T-helper 1 cell (primary cell): ENCODE measurements around the gene BRSK2.

Experiments used
- DNase-seq, 5 donors: peaks; one replicate each; pipeline ENCODE4 v3.0.0-alpha.2; 2012 to 2020

Gene BRSK2

DNA sequence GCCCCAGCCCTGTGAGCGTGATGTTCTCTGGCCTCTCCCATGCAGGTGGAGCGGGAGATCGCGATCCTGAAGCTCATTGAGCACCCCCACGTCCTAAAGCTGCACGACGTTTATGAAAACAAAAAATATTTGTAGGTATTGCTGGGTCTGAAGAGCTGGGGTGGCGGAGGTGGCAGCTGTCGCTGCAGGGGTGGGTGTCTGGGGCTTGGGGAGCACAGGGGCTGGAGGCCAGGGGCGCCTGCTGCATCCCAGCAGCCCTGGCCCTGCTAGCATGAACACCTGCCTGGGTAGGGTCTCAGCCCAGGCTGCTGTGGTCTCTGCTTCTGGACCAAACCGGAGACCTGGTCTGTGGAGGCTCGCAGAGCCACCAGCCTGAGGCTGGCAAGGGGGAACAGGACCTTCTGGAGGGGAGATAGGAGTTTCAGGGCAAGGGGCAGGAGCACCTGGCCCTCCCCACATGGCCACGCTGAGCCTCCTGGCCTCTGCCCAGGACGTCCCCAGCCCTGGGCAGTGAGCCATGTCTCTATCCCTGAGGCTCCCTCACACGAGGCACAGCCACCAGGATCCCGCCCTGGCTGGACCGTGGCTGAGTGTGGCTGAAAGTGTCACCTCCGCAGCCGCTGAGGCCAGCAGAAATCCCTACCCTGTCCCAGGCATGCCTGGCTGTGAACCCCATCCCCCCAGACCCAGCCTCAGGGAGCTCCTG, 48.7 kb downstream of the BRSK2 start:
- DNase-seq = no peak

DNA sequence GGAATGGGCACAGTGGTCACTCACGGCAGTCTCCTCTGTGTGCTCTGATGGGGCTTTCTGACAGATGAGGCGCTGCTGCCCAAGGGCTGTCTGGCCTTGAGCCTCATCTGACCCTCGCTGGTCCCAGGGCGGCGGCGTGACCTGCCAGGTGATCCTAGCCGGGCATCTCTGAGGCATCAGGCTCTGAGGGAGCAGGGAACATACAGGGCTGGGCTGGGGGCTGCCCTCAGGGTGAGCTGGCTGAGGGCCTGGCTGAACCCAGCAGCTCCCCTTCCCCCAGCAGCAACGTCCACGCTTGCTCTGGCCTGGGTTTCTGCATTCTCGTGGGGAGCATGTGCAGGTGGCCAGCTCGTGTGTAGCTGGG, 49.2 kb downstream of the BRSK2 start:
- DNase-seq = no peak

- DNase-seq = no peak
Measured at GRCh38 chr11:1439341-1439740, 49.6 kb downstream of the BRSK2 start.

DNA sequence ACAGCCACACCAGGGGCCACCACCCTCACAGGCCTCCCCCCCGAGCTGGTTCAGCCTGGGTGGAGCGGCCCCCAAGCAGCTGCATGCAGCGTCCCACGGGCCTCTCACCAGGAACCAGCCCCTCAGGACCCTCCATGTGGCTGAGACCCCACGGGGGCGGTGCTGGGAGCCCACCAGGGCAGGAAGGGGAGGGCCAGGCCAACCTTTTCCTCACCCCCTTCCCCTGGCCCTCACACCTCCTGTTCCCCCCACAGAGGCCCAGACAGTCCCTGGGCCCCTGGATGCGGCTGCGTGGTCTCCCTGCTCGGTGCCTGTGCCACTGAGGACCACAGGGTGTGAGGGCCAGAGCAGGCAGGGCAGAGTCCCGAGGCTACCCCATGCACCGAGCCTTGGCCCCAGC, 50.3 kb downstream of the BRSK2 start:
- DNase-seq = no peak

GRCh38 chr11:1440496-1440895, 50.8 kb downstream of the BRSK2 start:
- DNase-seq = no peak

DNA sequence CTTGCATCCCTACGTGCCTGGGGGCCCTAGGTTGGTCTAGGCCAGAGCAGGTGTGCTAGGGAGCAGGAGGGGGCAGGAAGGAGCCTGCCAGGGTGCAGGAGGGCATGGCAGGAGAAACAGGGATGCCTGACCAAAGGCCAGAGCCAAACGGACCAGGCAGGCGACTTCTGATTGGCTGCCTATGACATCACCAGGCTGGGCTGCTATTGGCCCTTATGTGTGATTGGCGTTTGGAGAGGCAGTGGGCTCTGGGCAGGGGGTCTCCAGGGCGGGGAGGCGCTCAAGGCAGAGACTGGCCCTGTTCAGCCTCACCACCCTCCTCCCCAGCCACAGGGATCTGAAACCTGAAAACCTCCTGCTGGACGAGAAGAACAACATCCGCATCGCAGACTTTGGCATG, 52.4 kb downstream of the BRSK2 start:
- no peak for DNase-seq

- DNase-seq = no peak
Measured at GRCh38 chr11:1442807-1443366, 53.2 kb downstream of the BRSK2 start.

DNA sequence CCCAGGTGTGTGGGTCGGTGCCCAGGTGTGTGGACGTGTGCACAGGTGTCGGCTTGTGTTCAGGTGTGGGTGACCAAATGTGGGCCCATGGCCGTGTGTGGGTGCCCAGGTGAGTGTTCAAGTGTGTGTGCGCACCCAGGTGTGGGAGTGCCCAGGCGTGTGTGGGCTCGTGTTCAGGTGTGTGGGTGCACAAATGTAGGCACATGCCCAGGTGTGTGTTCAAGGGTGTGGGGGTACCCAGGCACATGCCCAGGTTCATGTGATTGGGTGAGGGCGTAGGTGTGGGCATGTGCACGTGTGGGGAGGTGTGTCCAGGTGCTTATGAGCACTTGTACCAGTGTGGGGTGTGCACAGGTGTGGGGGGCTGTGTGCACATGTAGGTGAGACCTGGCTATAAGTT, 54.0 kb downstream of the BRSK2 start:
- DNase-seq = no peak

DNA sequence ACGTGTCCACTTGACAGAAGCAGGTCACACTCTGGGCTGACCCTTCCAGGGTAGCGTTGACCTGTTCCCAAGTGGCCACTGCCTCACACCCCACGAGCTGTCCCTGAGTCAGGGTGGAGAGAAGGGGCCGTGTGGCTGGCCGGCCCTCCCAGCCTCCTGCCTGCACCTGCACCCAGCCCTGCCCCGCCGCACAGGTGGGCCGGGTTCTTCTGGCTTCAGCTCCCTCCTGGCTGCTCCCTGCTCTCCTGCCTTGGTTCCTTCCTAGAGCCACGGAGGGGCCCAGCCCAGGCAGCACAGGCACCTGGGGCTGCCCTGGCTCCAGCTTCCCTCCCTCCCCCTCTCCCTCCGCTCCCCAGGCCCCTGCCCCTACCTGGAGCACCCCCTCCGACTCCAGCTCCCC, 54.6 kb downstream of the BRSK2 start:
- no peak for DNase-seq

DNA sequence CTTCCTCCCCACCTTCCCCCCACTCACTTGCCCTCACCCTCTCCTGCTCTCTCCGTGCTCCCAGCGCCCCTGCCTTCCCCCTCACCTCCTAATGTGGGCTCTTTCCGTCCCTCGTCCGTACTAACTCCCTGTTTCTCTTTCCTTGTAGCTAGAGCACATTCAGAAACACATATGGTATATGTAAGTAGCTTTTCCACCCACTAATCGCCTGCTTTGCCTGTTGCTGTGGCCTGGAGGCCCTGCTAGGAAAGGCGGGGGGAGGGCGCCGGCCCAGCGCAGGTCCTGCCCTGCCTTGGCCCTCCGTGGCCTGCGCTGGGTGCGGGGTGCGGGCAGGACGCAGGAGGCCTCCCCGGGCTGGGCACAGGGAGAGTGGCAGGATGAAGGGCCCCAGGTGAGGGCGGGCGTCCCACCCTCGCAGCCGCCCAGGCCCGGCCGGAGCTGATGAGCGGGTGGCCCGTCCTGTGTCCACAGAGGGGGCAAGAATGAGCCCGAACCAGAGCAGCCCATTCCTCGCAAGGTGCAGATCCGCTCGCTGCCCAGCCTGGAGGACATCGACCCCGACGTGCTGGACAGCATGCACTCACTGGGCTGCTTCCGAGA, 55.2 kb downstream of the BRSK2 start:
- DNase-seq = no peak

GRCh38 chr11:1445741-1446445, 56.2 kb downstream of the BRSK2 start:
- DNase-seq = no peak

DNA sequence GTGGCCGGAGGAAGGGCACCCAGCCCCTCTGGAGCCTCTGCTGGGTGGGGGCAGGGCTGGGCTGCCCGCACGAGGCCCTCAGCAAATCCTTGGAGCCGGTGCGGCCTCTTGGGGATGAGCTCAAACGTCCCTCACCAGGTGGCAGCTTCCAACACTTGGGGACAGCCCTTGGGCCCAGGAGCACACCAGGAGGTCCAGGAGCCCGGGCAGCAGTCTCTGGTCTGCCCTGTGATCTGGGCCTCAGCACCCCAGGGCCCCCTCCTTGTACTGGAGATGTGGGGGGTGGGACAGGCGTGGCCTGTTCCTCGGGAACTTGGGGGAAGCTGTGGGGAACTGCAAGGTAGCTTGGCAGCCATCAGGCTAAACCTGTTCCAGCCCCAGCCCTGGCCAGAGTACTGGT, 56.9 kb downstream of the BRSK2 start:
- no peak for DNase-seq

GRCh38 chr11:1447845-1448825, 58.4 kb downstream of the BRSK2 start:
- DNase-seq = no peak

GRCh38 chr11:1448882-1449281, 59.1 kb downstream of the BRSK2 start:
- no peak for DNase-seq

DNA sequence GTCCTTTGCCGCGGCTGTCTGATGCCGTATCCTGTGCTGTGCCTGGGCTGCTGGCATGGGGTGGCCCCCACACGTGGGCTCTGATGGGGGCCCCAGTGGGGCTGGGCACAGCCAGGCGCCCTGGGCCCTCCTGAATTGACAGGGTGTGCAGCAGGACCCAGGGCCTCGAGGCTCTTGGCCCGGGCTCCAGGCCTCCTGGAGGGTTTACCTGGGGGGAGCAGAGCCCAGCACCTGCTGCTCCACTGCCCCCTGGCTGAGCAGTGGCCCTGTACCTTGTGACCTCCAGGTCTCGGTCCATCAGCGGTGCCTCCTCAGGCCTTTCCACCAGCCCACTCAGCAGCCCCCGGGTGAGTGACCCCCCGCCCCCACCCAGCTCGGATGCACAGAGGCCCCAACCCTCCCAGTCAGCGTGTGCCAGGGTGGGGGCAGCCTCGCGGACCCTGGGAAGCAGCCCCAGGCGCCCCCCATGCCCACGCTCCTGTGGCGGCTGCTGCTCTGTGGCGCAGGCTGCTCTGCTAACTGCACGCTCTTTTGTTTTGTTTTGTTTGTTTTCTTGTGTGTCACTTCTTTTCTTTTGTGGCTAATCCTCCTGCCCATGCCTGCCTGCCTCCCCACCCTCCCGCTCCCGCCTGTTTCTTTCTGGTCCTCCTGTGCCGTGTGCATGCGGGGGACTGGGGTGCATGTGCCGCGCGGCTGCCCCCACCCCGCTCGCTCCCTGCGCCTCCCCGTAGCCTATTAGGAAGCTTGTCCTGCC, 59.9 kb downstream of the BRSK2 start:
- DNase-seq = no peak

DNA sequence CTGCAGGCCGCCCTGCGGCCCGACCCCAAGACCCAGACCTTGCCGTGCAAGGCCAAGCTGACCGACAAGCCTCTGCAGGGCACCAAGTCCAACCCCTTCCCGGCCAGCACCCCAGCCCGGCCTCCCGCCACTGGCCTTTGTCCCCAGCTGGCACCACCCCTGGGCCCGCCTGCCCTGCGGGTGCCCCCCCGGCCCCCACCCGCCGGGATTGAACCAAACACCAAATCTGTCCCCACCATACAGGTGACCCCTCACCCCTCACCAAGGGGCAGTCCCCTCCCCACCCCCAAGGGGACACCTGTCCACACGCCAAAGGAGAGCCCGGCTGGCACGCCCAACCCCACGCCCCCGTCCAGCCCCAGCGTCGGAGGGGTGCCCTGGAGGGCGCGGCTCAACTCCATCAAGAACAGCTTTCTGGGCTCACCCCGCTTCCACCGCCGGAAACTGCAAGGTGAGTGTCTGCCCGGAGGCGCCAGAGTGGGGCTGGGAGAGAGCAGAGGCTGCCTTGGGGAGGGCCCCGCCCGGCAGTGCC, 60.7 kb downstream of the BRSK2 start:
- DNase-seq = no peak

GRCh38 chr11:1450949-1451710, 61.4 kb downstream of the BRSK2 start:
- DNase-seq = no peak

DNA sequence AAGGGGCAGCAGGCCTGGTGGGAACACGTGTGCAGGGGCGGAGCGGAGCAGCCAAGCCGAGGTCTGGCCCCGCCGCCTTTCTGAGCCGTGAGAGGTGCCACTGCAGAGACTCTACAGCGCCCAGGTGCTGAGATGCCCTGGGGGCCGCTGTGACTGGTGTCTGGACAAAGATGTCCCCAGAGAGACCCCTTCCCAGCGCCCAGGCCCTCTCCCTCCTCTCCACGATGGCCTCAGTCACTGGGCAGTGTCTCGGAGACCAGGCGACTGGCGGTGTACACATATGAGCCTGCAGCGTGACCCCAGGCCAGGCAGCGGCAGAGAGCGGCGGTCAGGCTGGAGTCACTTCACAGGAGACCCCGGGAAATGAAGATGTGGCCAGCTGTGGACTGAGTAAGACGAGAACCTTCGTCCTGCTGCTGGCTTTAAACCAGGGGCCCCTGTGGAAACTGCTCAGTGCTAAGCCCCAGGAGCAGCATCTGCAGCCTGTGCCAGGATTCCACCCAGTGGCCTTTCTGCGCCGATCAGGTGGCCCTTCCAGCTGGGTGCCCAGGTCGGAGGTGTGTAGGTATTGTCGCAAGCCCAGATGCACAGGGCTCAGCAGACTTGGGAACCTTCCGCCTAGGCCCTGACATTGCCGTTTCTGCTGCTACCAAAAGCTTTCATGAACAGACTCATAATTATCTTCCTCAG, 62.2 kb downstream of the BRSK2 start:
- DNase-seq = no peak

- no peak for DNase-seq
Measured at GRCh38 chr11:1452744-1453143, 63.0 kb downstream of the BRSK2 start.

- DNase-seq = peak in 3 of 5 donors; percentile 10 to 44 (median 41)
Measured at GRCh38 chr11:1453611-1454034, 63.9 kb downstream of the BRSK2 start.
